ENCODE data around the gene PADI1.

DNA sequence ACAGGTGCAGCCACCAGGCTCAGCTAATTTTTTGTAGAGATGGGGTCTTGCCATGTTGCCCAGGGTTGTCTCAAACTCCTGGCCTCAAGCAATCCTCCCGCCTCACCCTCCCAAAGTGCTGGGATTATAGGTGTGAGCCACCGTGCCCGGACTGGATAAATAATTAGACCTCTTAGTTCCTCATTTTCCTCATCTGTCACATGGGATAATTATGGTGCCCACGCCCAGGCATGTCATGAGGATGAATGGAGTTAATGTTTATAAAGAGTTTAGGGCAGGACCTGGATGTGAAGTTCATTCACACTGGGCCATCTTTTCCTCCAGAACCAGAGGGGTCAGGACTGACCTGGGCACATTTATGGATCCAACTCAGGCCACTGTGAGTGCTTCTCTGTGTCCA lies 67.7 kb downstream of the PADI1 start:
- TF ChIP-seq, protein P1, sequence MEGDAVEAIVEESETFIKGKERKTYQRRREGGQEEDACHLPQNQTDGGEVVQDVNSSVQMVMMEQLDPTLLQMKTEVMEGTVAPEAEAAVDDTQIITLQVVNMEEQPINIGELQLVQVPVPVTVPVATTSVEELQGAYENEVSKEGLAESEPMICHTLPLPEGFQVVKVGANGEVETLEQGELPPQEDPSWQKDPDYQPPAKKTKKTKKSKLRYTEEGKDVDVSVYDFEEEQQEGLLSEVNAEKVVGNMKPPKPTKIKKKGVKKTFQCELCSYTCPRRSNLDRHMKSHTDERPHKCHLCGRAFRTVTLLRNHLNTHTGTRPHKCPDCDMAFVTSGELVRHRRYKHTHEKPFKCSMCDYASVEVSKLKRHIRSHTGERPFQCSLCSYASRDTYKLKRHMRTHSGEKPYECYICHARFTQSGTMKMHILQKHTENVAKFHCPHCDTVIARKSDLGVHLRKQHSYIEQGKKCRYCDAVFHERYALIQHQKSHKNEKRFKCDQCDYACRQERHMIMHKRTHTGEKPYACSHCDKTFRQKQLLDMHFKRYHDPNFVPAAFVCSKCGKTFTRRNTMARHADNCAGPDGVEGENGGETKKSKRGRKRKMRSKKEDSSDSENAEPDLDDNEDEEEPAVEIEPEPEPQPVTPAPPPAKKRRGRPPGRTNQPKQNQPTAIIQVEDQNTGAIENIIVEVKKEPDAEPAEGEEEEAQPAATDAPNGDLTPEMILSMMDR (IDR thresholded peaks at IDR 0.05; ENCODE audit: poor library complexity): no peak
- TF ChIP-seq EZH2 (IDR thresholded peaks at IDR 0.05; ENCODE audit: borderline replicate concordance) (no peak), EZH2phosphoT487 (IDR thresholded peaks at IDR 0.05; ENCODE audit: low read depth, severe bottlenecking, unreplicated experiment) (no peak)
